ELR (cell line): Measurements from ENCODE around the gene CALR3.
"Not testable (repeated sequence)": the region's sequence is repeated elsewhere in the genome, so short reads cannot be mapped to it uniquely, and the experiment has no call there.

Experiments
- DNase-seq: peaks from one replicate; pipeline ENCODE4 v3.0.0-alpha.2; 2015; ENCODE audit warnings: low read depth

CALR3 gene

DNA sequence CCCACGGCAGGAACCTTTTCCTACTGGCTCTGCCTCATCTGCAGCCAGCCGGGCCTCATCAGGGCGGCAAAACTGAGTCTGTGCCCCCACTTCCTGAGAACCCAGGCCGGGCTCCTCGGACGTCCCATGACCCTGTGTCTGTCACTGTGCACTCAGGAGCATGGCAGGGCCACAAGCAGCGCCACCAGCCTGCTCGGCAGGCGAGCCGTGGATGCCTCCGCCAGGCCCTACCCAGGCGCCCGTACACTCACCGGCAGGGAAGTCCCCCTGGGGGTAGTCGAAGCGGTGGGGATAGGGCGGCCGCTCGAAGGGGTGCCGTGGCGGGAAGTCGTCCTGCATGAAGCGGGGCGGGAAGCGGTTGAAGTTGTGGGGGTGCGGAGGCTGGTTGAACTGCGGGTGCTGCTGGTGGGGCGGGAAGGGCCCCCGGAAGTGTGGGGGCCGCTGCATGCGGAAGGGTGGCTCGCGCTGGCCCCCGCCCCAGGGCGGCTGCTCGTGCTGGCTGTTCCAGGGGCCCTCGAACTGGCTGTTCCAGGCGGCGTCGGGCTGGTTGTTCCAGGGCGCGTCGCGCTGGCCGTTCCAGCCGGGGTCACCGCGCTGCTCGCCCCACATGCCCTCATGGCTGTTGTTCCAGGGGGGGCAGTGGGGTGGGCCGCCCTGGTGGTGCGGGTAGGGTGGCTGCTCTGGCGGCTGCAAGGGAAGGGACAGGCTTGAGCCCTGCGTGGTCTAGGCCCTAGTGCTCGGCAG lies 29.2 kb upstream of the CALR3 start:
- DNase-seq = no peak

DNA sequence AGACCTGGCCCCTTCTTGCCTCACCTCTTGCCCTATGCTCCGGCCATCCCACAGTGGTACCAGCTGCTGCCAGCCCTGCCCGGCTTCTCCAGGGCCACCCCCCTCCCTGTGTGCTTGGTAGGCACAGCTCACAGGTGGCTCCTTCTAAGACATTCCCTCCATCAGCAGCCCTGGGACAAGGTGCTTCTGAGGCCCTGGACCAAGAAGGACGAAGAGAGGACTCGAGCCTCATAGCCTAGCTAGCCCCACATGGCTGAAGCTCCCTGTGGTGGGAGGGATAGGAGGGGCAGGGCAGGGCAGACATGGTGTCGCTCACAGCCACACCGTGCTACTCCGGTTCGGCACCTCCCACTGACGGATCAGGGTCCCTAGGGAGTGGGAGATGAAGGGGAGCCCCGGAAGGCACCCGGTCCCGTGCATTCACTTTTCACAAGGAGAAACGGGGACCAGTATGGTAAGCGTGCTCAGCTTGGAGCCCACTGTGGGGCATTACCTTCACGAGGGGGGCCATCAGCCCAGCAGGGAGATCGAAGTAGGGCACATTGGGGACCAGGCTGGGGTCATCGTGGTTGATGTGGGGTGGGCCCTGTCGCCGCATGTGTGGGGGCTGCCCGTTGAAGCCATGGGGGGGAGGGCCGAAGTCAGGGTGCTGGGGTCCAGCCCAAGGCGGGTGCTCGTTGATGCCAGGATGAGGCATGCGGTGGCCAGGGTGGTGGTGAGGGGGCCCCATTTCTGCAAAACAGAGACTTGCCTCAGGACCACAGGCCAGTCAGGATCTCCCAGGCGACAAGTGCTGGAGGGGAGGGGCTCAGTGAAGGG lies 26.8 kb upstream of the CALR3 start:
- no peak for DNase-seq

DNA sequence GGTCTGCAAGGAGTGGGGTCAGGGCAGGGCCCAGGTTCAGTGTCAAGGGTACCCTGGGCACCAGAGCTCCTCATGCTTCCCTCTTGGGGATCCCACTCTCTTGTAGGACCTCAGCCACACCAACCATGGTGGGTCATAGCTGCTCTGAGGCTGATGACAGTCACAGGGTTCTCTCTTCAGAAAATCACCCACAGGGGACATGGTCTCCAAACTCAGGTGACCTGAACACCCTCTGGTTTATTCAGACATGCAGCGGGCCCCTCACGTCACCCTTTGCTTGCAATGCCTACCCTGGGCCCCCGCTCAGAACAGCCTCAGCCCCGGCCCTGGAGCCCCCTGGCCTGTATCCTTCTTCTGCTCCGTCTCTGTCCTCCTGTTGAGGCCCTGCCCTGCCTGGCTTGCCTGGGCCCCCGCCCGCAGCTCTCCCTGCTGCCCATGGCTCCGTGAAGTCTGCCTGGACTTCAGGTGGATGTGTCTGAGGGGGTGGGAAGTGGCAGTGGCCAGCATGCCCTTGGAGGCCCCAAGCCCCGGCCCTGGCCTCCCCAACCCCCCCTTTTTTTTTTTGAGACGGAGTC lies 25.8 kb upstream of the CALR3 start:
- DNase-seq = no peak

DNA sequence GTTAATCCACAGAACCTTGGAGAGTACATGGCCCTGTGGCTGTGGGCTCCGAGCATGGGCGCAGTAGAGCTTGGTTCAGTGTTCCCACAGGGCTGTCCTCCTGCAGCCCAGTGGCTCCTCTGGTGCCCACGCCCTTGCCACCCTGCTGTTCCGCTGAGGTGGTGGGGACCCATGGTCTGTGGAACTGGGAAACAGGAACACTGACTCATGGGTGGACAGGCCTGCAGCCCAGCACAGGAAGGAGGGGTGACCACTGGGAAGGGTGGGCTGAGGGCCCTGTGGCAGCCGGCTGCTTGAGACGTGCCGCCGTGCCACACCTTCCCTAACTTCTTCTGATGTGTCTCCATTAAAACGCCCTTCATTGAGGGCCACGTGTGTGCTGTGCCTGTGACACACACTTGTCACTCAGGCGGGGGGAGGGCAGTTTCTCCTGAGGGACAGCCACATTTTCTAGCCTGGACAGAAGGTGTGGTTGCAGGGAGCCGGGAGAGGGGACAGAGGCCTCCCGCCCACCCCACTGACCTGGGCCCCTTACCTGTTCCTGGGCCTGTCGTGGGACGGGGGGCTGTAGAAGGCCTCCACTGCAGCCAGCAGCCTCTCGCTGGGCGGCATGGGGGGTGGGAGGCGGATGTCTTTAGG lies 25.1 kb upstream of the CALR3 start:
- DNase-seq = no peak

DNA sequence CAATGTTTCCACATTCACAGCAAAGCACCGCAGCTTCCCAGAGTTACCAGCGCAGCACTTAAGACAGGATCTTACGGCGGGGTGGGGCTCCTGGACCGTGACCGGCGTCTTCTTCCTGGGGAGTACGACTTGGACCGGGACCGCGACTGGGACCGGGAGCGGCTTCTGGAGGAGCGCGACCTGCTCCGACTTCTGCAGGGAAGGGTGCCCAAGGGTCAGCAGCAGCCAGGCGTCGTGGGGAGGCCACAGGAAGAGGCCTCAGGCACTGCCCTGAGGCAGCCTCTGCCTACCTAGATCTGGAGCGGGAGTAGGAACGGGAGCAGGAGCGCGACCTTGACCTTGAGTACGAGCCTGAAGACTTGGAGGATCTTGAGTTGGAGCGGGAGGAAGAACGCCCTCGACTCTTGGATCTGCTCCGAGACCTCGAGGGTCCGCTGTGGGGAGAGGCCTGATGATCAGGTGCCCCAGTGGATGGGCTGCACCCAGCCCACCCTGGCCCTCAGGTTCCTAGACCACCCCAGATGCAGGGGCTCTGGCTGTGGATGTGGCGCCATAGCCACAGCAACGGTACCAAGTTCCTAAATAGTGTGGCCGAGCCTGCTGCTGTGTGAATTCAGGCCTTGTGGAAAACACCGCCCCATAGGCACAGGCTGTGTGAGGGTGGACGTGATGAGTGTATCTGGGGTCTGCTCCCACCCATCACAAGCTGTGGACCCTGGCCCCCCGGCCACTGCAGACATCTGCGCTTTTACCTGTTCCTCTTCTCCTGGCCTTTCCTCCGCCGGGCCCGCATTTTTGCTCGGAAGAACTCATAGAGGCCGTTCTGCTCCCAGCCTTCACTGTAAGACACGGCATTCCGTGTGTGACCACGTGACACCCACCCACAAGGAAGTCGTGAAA lies 24.4 kb upstream of the CALR3 start:
- DNase-seq = no peak

DNA sequence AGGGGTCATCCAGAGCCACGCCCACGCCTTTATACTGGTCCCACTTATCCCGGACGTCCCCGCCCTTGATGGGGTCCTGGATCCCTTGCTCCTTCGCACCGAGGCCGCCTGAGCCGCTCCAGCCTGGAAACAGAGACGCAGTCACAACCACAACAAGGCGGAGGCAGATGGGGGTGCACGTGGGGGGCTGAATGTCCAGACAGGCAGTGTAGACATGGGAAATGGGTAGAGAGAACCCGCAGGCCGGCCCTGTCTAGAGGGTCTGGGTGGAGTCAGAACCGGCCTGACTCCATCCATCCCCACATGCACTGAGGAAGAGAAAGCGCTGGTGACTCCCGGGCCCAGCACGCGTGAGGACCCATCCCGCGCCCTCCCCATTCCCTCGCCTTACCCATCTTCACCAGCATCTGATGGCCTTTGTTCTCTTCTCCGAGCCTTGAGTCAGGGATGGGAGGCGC lies 23.3 kb upstream of the CALR3 start:
- DNase-seq = no peak

DNA sequence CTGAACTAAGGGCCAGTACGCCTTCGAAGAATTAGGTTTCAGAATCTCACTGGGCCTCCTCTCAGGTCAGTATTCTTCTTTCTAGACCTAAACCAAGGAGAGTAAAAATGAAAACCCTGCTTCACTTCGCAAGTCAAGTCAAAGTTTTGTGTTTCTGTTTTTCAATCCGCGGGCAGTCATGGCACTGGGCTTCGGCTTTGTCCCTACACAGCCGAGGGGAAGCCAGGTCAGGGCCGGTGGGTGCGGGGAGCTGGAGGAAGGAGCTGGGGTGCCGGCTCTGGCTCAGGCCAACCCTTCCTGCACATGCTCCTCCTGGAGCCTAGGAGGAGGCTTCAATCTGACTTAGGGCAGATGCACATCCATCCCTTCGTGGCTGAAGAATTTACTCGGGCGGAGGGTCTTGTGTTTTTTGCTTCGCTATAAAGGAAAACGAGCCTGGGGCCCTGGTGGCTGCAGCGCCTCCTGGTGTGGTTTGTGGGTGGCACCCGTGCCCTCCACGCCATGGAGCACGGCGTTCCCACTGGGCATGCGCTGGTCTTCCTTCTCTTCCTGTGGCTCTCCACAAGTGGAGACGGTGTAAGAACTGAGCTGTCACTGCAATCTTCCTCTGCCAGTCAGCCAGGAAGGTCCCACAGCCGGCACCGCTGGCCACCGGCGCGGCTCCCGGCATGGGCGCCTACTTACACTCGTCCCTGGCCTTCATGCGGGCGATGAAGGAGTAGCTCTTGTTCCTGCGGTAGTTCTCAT lies 22.7 kb upstream of the CALR3 start:
- no peak for DNase-seq

DNA sequence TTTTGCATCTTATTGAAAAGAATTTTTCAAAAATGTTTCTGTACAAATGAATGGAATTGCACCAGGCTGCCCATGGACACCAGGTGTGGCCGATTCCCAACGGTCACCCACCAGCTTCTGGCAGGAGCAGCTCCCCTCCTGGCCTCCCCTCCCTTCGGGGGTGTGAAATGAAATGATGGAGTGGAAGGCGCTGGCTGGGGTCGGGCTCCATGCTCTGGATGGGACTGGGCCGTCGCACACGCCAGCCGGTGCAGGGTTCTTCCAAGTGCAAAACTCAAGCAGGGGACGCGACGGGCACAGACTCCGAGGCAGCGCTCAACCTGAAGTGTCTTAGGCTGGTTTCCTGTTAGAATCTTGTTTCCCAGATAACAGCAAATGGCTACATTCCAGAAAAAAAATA lies 22.1 kb upstream of the CALR3 start:
- DNase-seq = no peak

DNA sequence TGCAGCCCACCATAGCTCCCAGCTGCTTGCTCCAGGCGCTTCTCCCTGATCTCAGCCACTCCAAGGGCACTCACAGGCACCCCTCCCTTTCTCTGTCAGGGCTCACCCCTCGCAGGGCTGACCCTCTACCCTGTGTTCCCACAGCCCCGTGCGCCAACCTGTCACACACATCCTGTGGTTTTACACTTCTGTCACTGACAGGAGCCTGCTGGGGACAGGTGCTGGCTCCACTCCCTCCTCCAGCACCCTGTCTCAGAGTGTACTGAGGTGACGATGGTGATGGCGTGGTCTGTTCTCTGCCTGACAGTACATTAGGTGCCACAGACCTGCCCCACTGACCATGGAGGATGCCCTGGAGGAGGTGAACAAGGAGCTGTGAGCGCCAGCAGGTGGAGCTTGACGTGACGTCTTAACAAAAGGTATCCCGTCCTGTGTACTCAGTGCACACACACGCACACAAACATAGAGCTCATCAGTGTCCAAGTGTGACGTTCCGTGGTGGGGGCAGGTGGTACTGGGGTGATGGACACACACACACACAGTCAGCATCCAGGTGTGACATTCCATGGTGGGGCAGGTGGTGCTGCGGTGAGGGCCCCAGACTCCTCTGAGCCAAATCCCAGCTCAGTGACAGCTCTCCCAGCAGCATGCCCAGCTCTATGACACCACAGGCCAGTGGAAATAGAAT lies 21.1 kb upstream of the CALR3 start:
- no peak for DNase-seq

DNA sequence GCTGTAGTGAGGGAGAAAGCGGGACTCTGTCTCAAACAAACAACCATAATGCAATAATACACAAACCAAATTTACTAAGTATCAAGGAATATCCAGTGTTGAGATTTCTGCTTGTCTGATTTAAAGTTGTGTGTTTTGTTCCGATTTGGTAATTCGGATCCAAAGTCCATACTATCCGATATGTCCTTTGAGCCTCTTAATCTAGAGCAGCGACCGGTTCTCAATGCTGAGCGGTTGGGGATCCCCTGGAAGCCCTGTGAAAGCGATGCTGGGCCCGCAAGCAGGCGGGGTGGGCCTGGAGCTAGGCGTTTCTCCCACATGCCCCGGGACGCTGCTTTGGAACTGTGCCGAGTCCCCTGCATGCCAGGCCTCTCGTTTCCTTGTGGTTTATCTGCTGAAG lies 20.4 kb upstream of the CALR3 start:
- no peak for DNase-seq

DNA sequence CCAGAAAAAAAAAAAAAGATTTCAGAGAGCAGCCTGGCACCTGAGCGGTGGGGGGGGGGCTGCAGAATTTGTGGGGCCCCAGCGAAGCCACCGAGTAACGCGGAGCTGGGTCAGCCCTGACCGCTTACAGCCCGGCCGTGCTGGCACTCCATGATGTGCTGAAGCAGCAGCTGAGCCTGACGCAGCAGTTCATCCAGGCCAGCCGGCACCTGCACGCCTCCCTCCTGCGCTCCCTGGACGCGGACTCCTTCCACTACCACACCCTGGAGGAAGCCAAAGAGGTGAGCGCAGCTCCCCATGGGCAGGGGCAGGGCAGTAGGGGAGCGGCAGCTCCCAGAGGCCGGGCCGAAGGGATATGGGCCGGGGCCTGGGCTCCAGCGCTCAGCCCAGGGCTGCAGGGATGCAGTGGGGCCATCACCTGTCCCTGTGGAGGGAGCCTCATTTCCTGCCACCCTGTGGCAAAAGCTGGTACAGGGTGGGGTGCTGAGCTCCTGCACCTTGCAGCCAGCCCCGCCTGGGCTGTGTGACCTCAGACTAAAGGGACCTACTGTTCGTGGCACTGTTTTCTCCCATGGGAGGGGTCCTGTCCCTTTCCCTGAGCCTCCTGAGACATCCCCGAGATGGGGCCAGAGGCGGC lies 18.5 kb upstream of the CALR3 start:
- DNase-seq = no peak

DNA sequence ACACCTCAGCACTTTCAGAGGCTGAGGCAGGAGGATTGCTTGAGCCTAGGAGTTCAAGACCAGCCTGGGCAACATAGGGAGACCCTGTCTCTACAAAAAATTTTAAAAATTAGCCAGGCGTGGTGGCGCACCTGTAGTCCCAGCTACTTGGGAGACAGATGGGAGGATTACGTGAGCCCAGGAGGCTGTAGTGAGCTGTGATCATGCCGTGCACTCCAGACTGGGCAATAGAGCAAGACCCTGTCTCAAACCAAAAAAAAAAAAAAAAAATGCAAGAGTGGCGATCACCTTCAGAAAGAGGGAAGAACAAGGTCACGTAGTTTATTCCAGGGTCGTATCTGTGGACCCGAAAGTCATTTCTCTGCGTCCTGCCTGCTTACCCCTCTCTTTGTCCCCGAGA lies 16.6 kb upstream of the CALR3 start:
- not testable (repeated sequence) for DNase-seq

DNA sequence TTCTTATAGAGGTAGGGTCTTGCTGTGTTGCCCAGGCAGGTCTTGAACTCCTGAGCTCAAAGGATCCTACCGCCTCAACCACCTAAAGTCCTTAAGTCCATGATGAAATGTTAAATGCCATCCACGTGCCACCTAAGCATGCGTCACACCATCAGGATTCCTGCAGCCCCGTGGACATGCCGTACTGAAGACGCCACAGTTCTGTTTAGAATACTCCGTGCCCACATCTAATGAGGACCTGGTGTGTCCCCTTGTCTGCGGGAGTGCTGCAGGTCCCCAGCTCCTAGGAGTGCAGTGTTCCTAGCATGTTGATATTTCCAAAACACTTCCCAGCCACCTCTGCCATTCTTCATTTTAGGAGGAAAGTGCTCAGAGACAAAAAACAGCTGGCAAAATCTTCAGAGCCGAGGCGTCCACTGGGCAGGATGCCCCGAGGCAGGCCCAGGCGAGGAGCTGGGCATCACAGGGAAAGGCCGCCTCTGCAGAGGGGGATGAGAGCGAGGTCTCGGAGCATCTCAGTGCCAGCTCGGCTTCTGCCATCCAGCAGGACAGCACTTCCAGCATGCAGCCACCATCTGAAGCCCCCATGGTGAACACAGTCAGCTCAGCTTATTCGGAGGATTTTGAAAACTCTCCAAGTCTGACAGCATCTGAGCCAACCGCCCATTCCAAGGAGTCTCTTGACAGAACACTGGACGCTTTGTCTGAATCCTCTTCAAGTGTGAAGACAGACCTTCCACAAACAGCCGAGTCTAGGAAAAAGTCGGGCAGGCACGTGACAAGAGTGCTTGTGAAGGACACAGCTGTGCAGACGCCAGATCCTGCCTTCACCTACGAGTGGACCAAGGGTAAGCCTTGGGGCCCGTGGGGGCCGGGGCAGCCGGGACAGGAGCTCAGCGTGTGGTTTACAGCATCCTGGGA lies 13.4 kb upstream of the CALR3 start:
- no peak for DNase-seq

DNA sequence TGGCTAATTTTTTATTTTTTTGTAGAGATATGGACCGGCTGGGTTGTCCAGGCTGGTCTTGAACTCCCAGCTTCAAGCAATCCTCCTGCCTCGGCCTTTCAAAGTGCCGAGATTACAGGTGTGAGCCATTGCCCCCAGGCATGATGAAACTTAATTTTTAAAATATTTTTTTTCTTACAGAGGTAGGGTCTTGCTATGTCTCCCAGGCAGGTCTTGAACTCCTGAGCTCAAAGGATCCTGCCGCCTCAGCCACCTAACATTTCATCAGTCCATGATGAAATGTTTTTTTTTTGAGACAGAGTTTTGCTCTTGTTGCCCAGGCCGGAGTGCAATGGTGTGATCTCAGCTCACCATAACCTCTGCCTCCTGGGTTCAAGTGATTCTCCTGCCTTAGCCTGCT lies 12.6 kb upstream of the CALR3 start:
- no peak for DNase-seq

DNA sequence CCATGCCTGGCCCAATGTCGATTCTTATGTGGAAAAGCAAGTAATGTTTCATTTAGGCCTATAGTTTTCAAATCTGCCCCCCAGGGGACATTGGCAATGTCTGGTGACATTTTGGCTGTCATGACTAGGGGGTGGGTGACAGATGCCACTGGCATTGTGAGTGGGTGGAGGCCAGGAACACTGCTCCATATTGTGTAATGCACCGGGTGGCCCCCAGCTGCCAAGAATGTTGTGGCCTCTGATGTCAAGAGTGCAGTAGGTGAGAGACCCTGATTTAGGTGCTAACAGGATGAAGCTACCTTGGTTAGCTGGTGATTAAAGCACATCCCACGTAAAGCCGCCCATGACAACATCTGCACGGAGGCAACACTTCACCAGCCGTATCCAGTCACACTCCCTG lies 11.0 kb upstream of the CALR3 start:
- DNase-seq = no peak

DNA sequence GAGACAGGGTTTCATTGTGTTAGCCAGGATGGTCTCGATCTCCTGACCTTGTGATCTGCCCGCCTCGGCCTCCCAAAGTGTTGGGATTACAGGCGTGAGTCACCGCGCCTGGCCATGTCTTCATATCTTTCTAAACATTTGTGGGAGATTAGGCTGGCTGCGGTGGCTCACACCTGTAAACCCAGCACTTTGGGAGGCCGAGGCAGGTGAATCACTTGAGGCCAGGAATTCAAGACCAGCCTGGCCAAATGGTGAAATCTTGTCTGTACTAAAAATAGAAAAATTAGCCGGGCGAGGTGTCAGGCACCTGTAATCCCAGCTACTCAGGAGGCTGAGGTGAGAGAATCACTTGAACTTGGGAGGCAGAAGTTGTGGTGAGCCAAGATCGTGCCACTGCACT lies 10.2 kb upstream of the CALR3 start:
- DNase-seq = not testable (repeated sequence)

DNA sequence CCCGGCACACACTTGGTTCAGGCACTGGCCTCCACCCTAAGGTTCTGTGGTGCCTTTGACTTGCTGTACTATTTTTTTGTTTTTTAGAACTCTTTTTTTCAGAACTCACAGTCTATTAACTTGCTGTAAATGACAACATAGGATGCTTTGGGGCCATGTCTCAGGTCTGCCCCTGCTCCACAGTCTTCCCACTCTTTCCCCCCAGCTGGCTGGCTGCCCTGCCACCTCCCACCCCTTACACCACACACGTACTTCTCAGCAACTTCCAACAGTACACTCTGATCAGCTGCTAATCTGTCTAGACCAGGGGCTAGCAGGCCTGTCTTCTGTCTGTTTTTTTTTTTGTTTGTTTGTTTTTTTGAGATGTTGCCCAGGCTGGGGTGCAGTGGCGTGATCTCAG lies 8.3 kb upstream of the CALR3 start:
- DNase-seq = no peak

DNA sequence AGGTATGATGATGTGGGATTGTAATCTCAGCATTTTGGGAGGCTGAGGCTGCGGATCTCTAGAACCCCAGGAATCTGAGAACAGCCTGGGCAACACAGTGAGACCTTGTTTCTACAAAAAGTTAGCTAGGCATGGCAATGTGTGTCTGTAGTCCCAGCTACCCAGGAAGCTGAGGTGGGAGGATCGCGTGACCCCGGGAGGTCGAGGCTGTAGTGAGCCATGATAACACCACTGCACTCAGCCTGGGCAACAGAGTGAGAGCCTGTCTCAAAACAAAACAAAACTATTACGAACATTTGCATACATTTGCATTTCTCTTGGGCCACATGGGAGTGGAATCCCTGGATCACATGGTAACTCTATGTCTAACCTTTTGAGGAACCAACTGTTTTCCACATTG lies 1.9 kb upstream of the CALR3 start:
- DNase-seq = no peak

DNA sequence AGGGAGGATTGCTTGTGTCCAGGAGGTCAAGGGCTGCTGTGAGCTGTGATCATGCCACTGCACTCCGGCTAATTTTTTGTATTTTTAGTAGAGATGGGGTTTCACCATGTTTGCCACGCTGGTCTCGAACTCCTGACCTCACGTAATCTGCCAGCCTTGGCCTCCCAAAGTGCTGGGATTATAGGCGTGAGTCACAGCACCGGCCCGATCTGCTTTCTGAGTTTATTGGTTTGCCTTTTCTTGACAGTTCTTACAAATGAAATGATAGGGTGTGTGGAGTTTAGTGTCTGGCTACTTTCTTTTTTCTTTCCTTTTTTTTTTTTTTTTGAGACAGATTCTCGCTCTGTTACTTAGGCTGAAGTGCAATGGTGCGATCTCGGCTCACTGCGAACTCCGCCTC lies 1.1 kb upstream of the CALR3 start:
- no peak for DNase-seq
